Measurements from ENCODE around the gene LY6G6F. TPM values are rescaled to one million over a fixed set of nuclear protein-coding genes. Genes with fewer than 3 reads are reported as not detected.
A peak's percentile ranks its signal among the peaks of the same experiment; 100 is the strongest.

LY6G6F gene
- total and polyA plus RNA-seq, 2 of the 13 experiments (the other 11 are each of a cell fraction or from before 2014, with no cell fraction given), result not detected

DNA sequence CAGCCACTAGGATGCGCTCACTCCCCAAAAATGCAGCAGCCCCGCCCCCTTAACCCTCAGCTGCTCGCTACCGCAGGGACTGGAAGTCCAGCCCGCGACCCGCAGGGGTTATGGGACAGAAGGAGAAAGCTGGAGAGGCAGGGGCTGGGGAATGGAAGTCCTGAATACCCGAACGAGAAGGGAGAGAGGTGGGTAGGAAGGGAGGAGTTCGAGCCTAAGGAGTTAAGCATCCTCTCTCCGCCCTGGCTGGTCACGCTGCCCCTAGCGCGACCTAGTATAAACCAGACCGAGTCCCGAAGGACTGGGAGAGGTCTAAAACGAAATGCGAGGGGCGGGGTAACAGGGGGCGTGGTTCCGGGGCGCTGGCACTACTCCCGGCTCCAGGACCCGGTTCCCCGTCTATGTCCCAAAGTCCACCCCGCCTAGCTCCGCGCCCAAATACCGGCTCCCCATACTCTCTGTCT is 22.9 kb downstream of the LY6G6F start (continued):
- peak; percentile 83; the same call in 1 of the 2 replicates for TF ChIP-seq ZNF556 (CRISPR knock-in tag; IDR thresholded peaks at IDR 0.05; ENCODE audit: borderline replicate concordance)
- TF ChIP-seq SKI (IDR thresholded peaks at IDR 0.05; ENCODE audit: partially characterized antibody), result no peak
- 0 out of 2 replicates have a peak, but pooled peaks have one; percentile 36 for TF ChIP-seq HNF4G (IDR thresholded peaks at IDR 0.05; ENCODE audit: borderline replicate concordance, low read depth, low read length)
- TF ChIP-seq HNF4G (CRISPR knock-in tag; IDR thresholded peaks at IDR 0.05; ENCODE audit: borderline replicate concordance, low read depth), result no peak
- 0 out of 2 replicates have a peak, but pooled peaks have one; percentile 11 for TF ChIP-seq MEF2D (CRISPR knock-in tag; IDR thresholded peaks at IDR 0.05)
- no peak for TF ChIP-seq HOXA7 (CRISPR knock-in tag; IDR thresholded peaks at IDR 0.05)
- TF ChIP-seq SIX4 (CRISPR knock-in tag; IDR thresholded peaks at IDR 0.05), result 0 out of 2 replicates have a peak, but pooled peaks have one; percentile 6
- TF ChIP-seq ZNF205 (CRISPR knock-in tag; IDR thresholded peaks at IDR 0.05), result 0 out of 2 replicates have a peak, but pooled peaks have one; percentile 18
- 0 out of 2 replicates have a peak, but pooled peaks have one; percentile 52 for TF ChIP-seq SAFB2 (CRISPR knock-in tag; IDR thresholded peaks at IDR 0.05; ENCODE audit: borderline replicate concordance, low read depth)
- 0 out of 2 replicates have a peak, but pooled peaks have one; percentile 69 for TF ChIP-seq ZNF256 (CRISPR knock-in tag; conservative IDR thresholded peaks at IDR 0.05)
- TF ChIP-seq, protein P1, sequence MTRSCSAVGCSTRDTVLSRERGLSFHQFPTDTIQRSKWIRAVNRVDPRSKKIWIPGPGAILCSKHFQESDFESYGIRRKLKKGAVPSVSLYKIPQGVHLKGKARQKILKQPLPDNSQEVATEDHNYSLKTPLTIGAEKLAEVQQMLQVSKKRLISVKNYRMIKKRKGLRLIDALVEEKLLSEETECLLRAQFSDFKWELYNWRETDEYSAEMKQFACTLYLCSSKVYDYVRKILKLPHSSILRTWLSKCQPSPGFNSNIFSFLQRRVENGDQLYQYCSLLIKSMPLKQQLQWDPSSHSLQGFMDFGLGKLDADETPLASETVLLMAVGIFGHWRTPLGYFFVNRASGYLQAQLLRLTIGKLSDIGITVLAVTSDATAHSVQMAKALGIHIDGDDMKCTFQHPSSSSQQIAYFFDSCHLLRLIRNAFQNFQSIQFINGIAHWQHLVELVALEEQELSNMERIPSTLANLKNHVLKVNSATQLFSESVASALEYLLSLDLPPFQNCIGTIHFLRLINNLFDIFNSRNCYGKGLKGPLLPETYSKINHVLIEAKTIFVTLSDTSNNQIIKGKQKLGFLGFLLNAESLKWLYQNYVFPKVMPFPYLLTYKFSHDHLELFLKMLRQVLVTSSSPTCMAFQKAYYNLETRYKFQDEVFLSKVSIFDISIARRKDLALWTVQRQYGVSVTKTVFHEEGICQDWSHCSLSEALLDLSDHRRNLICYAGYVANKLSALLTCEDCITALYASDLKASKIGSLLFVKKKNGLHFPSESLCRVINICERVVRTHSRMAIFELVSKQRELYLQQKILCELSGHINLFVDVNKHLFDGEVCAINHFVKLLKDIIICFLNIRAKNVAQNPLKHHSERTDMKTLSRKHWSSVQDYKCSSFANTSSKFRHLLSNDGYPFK (CRISPR knock-in tag; IDR thresholded peaks at IDR 0.05; ENCODE audit: borderline replicate concordance), result no peak
- TF ChIP-seq KDM2A (CRISPR knock-in tag; IDR thresholded peaks at IDR 0.05; ENCODE audit: borderline replicate concordance, low read depth), result peak; percentile 99; the same call in 1 of the 2 replicates
- 0 out of 2 replicates have a peak, but pooled peaks have one; percentile 4 for TF ChIP-seq CAMTA2 (CRISPR knock-in tag; IDR thresholded peaks at IDR 0.05; ENCODE audit: borderline replicate concordance)
- TF ChIP-seq, protein P2, sequence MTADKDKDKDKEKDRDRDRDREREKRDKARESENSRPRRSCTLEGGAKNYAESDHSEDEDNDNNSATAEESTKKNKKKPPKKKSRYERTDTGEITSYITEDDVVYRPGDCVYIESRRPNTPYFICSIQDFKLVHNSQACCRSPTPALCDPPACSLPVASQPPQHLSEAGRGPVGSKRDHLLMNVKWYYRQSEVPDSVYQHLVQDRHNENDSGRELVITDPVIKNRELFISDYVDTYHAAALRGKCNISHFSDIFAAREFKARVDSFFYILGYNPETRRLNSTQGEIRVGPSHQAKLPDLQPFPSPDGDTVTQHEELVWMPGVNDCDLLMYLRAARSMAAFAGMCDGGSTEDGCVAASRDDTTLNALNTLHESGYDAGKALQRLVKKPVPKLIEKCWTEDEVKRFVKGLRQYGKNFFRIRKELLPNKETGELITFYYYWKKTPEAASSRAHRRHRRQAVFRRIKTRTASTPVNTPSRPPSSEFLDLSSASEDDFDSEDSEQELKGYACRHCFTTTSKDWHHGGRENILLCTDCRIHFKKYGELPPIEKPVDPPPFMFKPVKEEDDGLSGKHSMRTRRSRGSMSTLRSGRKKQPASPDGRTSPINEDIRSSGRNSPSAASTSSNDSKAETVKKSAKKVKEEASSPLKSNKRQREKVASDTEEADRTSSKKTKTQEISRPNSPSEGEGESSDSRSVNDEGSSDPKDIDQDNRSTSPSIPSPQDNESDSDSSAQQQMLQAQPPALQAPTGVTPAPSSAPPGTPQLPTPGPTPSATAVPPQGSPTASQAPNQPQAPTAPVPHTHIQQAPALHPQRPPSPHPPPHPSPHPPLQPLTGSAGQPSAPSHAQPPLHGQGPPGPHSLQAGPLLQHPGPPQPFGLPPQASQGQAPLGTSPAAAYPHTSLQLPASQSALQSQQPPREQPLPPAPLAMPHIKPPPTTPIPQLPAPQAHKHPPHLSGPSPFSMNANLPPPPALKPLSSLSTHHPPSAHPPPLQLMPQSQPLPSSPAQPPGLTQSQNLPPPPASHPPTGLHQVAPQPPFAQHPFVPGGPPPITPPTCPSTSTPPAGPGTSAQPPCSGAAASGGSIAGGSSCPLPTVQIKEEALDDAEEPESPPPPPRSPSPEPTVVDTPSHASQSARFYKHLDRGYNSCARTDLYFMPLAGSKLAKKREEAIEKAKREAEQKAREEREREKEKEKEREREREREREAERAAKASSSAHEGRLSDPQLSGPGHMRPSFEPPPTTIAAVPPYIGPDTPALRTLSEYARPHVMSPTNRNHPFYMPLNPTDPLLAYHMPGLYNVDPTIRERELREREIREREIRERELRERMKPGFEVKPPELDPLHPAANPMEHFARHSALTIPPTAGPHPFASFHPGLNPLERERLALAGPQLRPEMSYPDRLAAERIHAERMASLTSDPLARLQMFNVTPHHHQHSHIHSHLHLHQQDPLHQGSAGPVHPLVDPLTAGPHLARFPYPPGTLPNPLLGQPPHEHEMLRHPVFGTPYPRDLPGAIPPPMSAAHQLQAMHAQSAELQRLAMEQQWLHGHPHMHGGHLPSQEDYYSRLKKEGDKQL (CRISPR knock-in tag; IDR thresholded peaks at IDR 0.05; ENCODE audit: low read depth), result peak; percentile 41; the same call in 1 of the 2 replicates
- peak; percentile 7; the same call in 1 of the 2 replicates for TF ChIP-seq RARA (CRISPR knock-in tag; IDR thresholded peaks at IDR 0.05)
- TF ChIP-seq HMG20B (CRISPR knock-in tag; conservative IDR thresholded peaks at IDR 0.05), result 0 out of 2 replicates have a peak, but pooled peaks have one; percentile 37
- no peak for TF ChIP-seq ONECUT2 (CRISPR knock-in tag; IDR thresholded peaks at IDR 0.05)
- no peak for TF ChIP-seq SP1 (IDR thresholded peaks at IDR 0.05)
- peak; percentile 99 for TF ChIP-seq SP1 (CRISPR knock-in tag; IDR thresholded peaks at IDR 0.05)
- TF ChIP-seq, protein P3, sequence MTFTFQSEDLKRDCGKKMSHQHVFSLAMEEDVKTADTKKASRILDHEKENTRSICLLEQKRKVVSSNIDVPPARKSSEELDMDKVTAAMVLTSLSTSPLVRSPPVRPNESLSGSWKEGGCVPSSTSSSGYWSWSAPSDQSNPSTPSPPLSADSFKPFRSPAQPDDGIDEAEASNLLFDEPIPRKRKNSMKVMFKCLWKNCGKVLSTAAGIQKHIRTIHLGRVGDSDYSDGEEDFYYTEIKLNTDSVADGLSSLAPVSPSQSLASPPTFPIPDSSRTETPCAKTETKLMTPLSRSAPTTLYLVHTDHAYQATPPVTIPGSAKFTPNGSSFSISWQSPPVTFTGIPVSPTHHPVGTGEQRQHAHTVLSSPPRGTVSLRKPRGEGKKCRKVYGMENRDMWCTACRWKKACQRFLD (CRISPR knock-in tag; IDR thresholded peaks at IDR 0.05; ENCODE audit: borderline replicate concordance), result no peak
- no peak for TF ChIP-seq ZNF670 (CRISPR knock-in tag; IDR thresholded peaks at IDR 0.05; ENCODE audit: borderline replicate concordance)
- TF ChIP-seq BHLHE40 (IDR thresholded peaks at IDR 0.05; ENCODE audit: low read length), result no peak
